Subcutaneous adipose tissue (tissue), 4 donors: ENCODE data around the gene BROX. TPM values are rescaled to one million over a fixed set of nuclear protein-coding genes. Genes with fewer than 3 reads are reported as not detected.

Experiments
- CTCF ChIP-seq: fragments of 450-650 bp; IDR thresholded peaks from one replicate; pipeline ENCODE4 v1.5.1; 2016; ENCODE audit warnings: low read depth, mild to moderate bottlenecking, control low read depth, antibody characterized with exemption, moderate library complexity
- total RNA-seq, 4 donors: library from RNA; depleted of rRNA; stranded (reverse); fragments of >200 nt; gene quantifications; one replicate each; pipeline ENCODE4 v1.1.0, GENCODE V29; 2016

The BROX gene
- total RNA-seq, 4 donors from 2014 or later: 34.1 to 65.4 (median 57.8) TPM

GRCh38 chr1:222711319-222712252 is 778 bp upstream of the BROX start:
- TF ChIP-seq CTCF: no peak

- no peak for TF ChIP-seq CTCF
These were observed 962 bp downstream of the BROX start for GRCh38 chr1:222713091-222713961.

GRCh38 chr1:222716393-222716792 is 4.0 kb downstream of the BROX start:
- TF ChIP-seq CTCF: no peak

- no peak for TF ChIP-seq CTCF
These were observed 16.4 kb downstream of the BROX start for GRCh38 chr1:222728746-222729145.

- TF ChIP-seq CTCF: no peak
These were observed 18.5 kb downstream of the BROX start for GRCh38 chr1:222730866-222731265.

GRCh38 chr1:222732216-222733159 is 20.1 kb downstream of the BROX start:
- TF ChIP-seq CTCF: no peak
